Measurements from ENCODE around the gene USP34. TPM values are rescaled to one million over a fixed set of nuclear protein-coding genes. Genes with fewer than 3 reads are reported as not detected.

The USP34 gene
- total RNA-seq, 1 donor from 2014 or later, result 83.2 TPM

GRCh38 chr2:61288070-61288841 lies 182.6 kb downstream of the USP34 start:
- H3K4me3 ChIP-seq (ENCODE audit: low read depth, low read length), result no peak overlapping the region
- DNase-seq (ENCODE audit: low read depth) (no peak), FAIRE-seq (no peak)
- H3K27me3 ChIP-seq (ENCODE audit: control insufficient read depth, insufficient read depth, low read length), result no peaks in the 10 kb centered on the region
- peaks cover 7% of the 10 kb centered on the region for H3K36me3 ChIP-seq (ENCODE audit: control insufficient read depth, insufficient read depth, low read length)
- no peak for TF ChIP-seq CTCF (IDR thresholded peaks at IDR 0.05; ENCODE audit: insufficient read depth, low read length, severe bottlenecking)

GRCh38 chr2:61287254-61287653 lies 183.6 kb downstream of the USP34 start:
- Histone ChIP-seq H3K4me3 (ENCODE audit: low read depth, low read length) (no peak overlapping the region), H3K27me3 (ENCODE audit: control insufficient read depth, insufficient read depth, low read length) (no peaks in the 10 kb centered on the region), H3K36me3 (ENCODE audit: control insufficient read depth, insufficient read depth, low read length) (peaks cover 10% of the 10 kb centered on the region)
- no peak for DNase-seq (ENCODE audit: low read depth)
- FAIRE-seq, result no peak
- TF ChIP-seq CTCF (IDR thresholded peaks at IDR 0.05; ENCODE audit: insufficient read depth, low read length, severe bottlenecking), result no peak

GRCh38 chr2:61283443-61284160 lies 187.3 kb downstream of the USP34 start:
- DNase-seq (ENCODE audit: low read depth), result no peak
- TF ChIP-seq CTCF (IDR thresholded peaks at IDR 0.05; ENCODE audit: insufficient read depth, low read length, severe bottlenecking), result no peak

GRCh38 chr2:61282104-61282590 lies 188.7 kb downstream of the USP34 start:
- no peak overlapping the region for H3K4me3 ChIP-seq (ENCODE audit: low read depth, low read length)
- FAIRE-seq (no peak), DNase-seq (ENCODE audit: low read depth) (no peak)
- no peaks in the 10 kb centered on the region for H3K27me3 ChIP-seq (ENCODE audit: control insufficient read depth, insufficient read depth, low read length)
- peaks cover 10% of the 10 kb centered on the region for H3K36me3 ChIP-seq (ENCODE audit: control insufficient read depth, insufficient read depth, low read length)
- no peak for TF ChIP-seq CTCF (IDR thresholded peaks at IDR 0.05; ENCODE audit: insufficient read depth, low read length, severe bottlenecking)

More at GRCh38 chr2:61283443-61284160, 187.3 kb downstream of the USP34 start:
- FAIRE-seq, result no peak
- H3K36me3 ChIP-seq (ENCODE audit: control insufficient read depth, insufficient read depth, low read length), result peaks cover 11% of the 10 kb centered on the region
- no peak overlapping the region for H3K4me3 ChIP-seq (ENCODE audit: low read depth, low read length)
- H3K27me3 ChIP-seq (ENCODE audit: control insufficient read depth, insufficient read depth, low read length), result no peaks in the 10 kb centered on the region

GRCh38 chr2:61281321-61281720 lies 189.6 kb downstream of the USP34 start:
- DNase-seq (ENCODE audit: low read depth) (no peak), FAIRE-seq (no peak)
- Histone ChIP-seq H3K27me3 (ENCODE audit: control insufficient read depth, insufficient read depth, low read length) (no peaks in the 10 kb centered on the region), H3K4me3 (ENCODE audit: low read depth, low read length) (no peak overlapping the region), H3K36me3 (ENCODE audit: control insufficient read depth, insufficient read depth, low read length) (peaks cover 10% of the 10 kb centered on the region)
- no peak for TF ChIP-seq CTCF (IDR thresholded peaks at IDR 0.05; ENCODE audit: insufficient read depth, low read length, severe bottlenecking)
